HS-27A (cell line): ENCODE measurements around the gene AP5M1.
"Not testable (repeated sequence)": the region's sequence is repeated elsewhere in the genome, so short reads cannot be mapped to it uniquely, and the experiment has no call there.

Experiments
- DNase-seq: peaks from one replicate; pipeline ENCODE4 v3.0.0-alpha.2; 2012; ENCODE audit warnings: low read depth, missing footprints

AP5M1 gene

DNA sequence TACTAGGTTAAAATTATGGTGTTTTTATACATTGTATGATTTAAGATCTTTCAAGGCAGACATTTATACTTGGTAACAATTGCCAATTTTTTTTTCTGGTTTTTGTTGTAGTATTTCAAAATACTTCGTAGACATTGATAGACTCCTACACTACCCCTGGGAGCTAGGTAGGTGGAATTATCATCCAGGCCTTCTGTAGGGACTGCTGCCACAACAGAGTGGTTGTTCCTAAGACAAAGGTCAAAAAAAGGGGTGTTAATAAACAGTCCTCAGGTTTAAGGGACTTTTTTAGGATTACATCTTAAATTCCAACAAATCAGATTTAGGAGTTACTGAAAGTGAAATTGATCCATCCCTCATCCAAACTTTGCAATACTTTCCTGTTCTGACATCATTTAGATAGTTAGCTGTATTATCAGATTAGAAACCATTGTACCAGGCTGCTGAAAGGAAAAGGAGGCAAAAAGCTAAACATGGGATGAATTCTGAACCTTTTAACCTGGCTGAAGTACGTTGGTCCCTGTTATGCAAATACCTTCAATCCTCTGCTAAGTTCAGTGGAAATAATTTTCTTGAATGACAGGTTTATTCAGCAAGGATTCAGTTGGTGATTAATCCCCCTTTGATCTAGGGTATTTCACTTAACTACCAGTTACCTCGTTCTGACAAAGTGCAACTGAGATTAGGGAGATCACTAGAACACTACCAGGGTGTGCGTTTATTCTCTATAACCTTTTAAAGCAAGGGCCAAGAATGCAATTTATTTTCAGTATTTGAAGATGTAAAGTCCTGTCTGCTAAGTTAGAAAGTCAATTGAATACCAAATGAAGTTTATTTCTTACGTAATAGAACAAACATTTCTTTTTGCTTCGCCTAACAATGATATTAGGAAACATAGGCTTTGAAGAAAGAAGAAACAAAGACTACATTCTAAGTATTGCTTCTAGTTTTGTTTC, 23.2 kb downstream of the AP5M1 start:
- no peak for DNase-seq

DNA sequence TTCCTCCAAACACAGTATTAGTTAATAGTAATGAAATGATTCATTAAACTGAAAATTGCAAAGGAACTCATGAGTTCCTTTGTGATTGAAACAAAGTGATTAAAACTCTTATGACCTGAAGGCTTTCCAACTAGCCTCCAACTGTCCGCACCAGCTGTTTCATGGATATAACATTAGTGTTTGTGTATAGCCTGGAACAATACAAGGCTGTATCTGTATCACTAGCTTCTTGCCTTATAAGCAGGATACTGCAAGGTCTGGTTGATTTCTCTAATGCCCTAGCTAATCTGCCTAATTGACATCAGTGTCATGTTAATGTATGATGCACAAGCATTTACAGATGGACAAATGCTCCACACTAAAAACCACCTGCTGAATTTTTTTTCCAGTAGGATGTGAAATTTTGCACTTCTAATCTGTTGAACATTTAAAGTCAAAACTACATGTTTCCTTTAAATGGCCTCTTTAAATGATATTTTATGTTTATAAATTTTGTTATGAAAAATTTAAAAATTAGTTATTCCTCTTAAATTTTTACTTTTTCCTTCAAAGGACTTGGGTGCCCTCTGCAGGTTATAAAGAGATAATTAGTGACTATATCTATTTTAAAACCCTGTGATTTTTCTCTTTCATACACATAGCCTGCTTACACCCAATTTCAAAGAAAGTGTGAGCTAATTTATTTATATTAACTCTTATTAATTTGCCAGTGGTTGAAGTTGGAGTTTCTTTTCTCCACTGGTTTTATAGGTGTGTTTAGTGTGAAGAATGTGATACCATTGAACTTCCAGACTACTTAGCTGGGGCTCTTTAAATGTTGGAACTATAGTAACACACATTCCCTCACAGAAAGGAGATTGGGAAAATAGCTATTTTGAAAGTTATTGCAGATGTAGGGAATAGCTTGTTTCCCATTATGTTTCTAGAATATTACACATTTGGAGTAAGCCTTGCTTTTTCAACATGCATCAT, 25.4 kb downstream of the AP5M1 start:
- DNase-seq, result no peak

DNA sequence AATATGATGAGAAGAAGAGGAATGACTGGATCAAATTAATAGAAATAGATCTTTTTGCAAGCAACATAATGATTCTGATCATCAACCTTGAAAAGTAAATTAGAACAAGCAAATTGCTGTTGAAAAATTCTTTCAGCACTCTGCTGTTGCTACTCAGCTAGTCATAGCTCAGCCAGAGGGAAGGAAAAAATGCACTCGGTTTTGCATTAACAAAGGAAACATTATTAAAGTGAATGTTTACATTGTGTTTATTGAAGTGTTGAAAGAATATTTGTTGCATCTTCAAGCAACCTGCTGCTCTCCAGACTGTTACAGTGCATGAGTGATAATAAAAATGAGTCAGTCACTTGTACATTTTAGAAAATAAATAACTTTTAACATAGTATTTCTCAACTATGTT, 26.5 kb downstream of the AP5M1 start:
- DNase-seq, result no peak

DNA sequence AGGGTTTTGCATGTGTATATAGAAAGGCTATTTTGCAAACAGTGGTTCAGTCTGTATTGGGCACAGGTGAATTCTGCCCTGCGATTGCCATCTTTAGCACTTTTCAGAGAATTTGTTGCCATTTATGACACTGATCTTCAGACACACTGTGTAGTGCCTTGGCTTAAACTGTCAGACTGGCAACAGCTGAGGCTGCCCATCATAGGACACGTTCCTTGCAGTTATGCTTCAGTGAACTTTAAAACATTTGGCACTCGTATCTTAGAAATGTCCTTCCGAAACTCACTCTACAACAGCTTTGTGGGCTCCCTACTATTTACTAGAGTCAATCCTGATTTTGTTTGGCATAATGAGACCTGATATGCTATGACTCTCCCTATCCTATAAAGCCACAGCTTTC, 29.1 kb downstream of the AP5M1 start:
- no peak for DNase-seq

DNA sequence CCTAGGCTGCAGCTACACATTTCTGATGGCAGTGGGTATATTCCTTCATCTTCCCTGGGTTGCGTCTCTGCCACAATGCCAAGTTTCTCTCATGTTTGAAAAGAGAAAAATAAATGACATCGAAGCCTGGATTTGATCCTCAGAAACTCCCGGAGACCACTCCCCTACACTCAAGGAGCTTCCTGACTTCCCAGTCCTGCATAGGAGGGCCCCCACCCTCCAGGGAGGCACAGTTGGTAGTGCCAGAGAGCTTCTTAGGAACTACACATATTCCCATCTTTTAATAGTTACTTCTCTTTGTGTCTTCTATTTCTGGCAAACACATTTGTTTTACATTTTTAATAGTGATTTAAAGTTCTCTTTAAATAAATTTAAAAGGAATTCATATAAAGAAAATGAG, 30.7 kb downstream of the AP5M1 start:
- DNase-seq, result no peak

DNA sequence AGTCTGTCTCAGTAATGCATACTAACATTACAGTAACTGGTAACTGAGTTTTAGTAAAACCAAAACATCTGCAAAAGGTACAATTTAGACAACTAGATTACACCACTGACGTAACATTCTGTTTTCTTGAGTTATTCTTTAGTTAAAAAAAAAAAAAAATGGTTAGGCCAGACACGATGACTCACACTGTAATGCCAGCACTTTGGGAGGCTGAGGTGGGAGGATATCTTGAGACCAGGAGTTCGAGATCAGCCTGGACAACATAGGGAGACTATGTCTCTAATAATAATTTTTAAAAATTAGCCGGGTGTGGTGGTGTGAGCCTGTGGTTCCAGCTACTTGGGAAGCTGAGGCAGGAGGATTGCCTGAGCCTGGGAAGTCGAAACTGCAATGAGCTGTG, 34.1 kb downstream of the AP5M1 start:
- no peak for DNase-seq

DNA sequence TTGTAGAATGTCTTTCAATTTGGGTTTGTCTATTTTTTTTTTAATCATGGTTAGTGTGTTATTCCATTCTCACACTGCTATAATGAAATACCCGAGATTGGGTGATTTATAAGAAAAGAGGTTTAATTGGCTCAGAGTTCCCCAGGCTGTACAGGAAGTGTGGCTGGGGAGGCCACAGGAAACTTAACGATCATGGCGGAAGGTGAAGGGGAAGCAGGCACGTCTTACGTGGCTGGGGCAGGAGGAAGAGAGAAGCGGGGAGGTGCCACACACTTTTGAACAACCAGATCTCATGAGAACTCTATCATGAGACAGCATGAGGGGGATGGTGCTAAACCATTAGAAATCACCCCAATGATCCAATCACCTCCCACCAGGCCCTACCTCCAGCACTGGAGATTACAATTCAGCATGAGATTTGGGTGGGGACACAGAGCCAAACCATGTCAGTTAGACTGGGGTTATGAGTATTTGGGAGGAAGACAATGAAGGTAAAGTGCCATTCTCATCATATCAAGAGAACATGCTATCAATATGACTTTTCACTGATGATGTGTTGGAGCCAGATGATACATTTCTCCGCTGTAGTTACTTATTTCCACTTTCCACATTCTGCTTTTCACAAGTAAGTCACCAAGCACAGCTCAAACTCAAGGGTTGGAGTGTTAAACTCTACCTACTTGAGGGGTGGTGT, 45.8 kb downstream of the AP5M1 start:
- DNase-seq, result no peak

DNA sequence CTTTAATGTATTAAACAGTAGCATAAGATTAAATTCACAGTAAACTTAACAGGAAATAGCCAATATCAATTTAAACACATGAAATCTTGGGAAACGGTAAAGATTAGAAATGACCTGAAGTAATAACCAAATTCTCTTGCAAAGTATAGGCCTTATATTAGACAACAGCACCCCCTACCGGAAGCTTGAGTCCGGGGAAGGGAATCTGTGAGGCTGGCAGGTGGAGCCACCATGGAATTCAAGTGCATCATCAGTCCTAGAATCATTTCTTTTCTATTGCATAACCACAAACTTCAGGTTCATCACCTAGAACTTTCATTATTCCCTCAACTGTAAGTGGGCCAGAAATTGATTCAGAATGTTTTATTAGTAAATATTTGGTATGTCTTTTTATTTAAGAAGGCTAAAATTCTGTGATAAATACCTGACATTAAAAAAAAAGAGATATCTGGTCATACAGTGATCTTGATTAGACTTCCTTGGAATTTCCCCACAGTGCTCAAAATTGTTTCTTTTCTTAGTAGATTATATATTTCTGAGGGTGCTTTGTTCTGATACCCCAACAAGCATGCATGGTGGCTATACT, 48.6 kb downstream of the AP5M1 start:
- peak; percentile 45 for DNase-seq

DNA sequence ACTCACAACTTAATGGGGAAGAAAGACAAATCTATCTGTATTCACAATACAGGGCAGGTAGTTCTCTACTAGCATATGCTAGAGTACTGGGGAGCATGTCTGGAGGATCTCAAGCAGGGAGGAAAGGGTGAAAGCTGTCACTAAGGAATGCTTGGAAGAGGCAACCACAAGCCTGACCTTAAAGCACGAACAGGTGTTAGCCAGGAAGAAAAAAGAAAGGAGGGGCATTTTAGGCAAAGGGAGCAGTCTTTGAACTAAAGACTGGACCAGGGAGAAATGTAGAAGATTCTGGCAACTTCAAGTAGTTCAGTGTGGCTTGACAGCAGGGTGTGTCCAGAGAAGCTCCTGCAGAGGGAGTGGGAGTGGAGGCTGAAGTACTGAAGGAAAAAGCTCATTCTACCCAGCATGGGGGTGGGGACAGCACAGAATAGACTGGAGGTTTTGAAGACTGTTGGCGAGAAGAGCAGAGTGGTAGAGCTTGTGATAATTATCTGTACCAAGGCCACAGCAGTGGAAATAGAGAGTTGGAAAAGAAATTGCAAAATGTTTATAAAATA, 50.9 kb downstream of the AP5M1 start:
- no peak for DNase-seq

DNA sequence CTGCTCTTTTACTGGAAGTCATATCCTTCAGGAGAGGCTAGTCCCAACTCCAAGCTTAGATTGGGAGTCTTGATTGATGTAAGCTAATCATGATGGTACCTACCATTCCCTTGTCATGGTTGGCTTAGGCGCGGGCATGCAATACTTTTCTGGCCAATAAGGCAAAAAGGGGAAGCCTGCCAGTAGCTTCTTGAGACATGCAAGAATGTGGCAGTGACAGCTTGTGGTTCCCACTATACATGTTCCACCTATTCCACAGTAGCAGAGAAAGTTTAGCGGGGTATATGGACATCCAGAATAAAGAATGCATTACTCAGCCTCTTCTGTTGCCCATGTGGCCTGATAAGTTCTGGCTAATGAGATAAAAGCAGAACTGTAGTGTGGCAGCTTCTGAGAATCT, 55.0 kb downstream of the AP5M1 start:
- DNase-seq, result no peak

DNA sequence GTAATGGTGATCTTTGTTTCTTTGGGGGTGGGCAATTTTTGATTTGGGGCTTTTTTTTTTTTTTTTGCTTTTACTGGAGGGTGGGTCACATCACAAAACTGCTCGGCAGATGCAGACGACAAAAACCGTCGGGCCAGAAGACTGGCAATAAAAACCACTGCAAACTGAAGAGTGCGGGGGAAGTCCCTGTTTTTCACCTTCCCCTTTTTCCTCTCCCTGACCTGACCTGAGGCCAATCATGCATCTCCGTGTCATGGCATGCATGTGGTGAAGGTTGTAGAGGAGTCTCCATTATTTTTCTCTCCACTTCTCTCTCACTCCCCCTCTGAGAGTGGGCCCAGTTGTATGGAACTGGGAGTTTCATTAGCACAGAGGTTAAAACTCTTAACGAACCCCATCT, 57.5 kb downstream of the AP5M1 start:
- no peak for DNase-seq

DNA sequence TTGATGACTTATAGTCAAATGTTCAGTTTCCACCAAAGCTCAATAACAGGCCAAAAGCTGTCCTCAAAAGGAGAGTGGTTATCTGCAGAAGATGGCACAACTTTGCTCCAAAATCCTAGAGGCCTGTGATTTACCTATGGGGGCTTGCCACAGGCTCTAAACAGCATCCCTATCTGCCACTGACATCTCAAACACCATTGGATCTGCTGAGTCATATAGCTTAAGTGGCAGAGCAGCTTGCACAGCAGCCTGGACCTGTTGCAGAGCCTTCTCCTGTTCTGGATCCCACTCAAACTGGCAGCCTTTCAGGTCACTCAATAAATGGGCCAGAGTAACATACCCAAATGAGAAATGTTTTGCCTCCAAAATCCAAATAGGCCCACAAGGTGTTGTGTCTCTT, 61.1 kb downstream of the AP5M1 start:
- no peak for DNase-seq

DNA sequence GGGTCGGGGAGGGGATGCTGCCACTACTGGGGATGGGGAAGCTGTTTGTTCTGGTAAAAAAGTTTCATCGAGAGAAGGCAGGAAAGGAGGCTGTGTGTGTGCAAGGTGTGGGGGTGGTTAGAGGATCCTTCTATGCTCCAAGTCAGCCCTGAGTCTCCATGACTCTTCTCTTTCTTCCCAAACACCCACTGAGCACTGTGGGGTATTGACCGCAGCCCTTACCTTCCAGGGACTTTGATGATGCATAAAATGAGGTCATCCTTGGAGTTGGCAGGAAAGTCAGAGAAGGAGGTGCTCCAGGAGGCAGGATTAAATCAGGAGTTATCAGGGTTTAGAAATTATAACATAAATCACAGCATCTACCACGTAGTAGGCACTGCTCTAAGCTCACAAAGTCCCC, 63.7 kb downstream of the AP5M1 start:
- DNase-seq, result not testable (repeated sequence)

DNA sequence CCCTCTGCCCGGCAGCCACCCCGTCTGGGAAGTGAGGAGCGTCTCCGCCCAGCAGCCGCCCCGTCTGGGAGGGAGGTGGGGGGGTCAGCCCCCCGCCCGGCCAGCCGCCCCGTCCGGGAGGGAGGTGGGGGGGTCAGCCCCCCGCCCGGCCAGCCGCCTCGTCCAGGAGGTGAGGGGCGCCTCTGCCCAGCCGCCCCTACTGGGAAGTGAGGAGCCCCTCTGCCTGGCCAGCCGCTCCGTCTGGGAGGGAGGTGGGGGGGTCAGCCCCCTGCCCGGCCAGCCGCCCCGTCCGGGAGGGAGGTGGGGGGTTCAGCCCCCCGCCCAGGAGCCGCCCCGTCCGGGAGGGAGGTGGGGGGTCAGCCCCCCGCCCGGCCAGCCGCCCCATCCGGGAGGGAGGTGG, 65.0 kb downstream of the AP5M1 start:
- DNase-seq, result not testable (repeated sequence)

DNA sequence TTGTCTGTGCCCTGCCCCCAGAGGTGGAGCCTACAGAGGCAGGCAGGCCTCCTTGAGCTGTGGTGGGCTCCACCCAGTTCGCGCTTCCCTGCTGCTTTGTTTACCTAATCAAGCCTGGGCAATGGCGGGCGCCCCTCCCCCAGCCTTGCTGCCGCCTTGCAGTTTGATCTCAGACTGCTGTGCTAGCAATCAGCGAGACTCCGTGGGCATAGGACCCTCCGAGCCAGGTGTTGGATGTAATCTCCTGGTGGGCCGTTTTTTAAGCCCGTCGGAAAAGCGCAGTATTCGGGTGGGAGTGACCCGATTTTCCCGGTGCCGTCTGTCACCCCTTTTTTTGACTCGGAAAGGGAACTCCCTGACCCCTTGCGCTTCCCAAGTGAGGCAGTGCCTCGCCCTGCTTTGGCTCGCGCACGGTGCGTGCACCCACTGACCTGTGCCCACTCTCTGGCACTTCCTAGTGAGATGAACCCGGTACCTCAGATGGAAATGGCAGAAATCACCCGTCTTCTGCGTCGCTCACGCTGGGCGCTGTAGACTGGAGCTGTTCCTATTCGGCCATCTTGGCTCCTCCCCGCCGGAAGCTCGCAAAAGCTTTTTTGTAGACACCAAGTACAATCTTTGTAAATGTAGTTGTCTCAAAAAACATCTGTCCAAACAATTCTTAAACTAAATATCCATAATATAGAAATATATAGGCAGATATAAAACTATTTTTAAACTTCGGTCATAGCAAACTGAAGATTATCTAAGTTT, 75.0 kb downstream of the AP5M1 start:
- not testable (repeated sequence) for DNase-seq

DNA sequence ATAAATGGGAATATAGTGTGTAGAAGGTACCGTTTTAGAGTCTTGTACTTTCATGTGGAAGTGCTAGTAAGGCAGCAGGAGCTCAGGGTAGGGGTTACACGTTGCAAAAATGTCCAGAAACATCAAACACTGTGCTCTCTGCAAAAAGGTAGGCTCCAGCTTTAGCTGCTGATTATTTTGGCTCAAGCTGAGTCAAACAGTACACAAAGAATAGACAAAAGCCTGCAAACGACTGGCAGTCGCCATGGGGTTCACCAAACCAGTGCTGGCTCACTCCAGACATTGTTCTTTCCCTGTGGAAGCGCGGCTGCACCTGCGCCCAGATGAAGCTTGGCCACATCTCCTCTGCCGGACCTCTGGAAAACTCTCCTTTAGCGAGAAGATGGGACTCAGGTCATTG, 76.3 kb downstream of the AP5M1 start:
- DNase-seq, result no peak

DNA sequence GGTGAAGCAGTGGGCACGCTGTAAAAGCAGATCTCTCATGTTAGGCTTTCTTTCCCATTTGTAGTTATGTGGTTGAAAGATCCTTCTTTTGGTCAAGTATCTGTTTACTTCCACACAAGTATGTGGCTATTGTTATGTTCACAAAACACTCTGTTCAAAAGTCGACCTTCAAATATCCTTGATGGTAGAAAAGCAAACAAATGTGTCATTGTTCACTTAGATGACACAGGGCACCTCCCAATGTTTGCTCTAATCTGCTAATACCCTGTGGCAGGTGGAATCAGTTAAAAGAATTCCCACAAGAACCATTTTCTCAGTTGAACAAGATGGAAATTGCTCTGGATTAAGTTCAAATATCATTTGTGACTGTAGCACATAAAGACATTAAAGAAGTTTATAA, 78.0 kb downstream of the AP5M1 start:
- no peak for DNase-seq
